Ramos (cell line): ENCODE measurements around the gene PRRX1.

Source experiments
- in situ Hi-C: fragments of 300-500 bp; cut with MboI; formaldehyde crosslinking; loops from one replicate; pipeline ENCODE4 v1.14.3; 2022; ENCODE audit warnings: low sequenced_read_pairs; ENCODE audit not compliant: unreplicated experiment

PRRX1 gene

DNA sequence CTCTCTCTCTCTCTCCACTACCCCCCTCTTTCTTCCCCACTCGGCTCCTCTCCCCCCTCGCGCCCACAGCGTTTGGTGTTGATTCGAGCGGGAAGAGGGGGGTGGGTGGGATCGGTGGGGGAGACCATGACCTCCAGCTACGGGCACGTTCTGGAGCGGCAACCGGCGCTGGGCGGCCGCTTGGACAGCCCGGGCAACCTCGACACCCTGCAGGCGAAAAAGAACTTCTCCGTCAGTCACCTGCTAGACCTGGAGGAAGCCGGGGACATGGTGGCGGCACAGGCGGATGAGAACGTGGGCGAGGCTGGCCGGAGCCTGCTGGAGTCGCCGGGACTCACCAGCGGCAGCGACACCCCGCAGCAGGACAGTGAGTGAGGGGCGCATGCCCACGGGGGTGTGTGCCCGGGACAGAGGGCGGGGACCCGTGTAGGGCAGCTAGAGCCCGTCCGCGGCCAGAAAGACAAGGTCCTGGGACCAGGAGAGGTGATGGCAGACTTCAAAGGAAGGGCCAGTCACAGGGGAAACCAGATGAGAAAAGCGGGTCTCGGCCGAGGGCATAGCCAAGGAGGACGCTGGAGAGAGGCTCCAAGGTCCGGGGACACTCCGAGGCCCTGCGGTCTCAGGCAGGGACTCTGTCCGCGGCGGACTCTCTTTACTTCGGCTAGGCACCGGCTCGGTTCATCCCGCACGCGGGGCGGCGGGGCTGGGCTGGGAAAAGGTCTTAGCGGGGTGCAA lies at the start of gene PRRX1:
PRRX1 (plus strand) TSS at position 39 of the 735 bp plus-strand sequence; CDS start at position 127, 88 bp downstream.
- in situ Hi-C loops: no loop called here

DNA sequence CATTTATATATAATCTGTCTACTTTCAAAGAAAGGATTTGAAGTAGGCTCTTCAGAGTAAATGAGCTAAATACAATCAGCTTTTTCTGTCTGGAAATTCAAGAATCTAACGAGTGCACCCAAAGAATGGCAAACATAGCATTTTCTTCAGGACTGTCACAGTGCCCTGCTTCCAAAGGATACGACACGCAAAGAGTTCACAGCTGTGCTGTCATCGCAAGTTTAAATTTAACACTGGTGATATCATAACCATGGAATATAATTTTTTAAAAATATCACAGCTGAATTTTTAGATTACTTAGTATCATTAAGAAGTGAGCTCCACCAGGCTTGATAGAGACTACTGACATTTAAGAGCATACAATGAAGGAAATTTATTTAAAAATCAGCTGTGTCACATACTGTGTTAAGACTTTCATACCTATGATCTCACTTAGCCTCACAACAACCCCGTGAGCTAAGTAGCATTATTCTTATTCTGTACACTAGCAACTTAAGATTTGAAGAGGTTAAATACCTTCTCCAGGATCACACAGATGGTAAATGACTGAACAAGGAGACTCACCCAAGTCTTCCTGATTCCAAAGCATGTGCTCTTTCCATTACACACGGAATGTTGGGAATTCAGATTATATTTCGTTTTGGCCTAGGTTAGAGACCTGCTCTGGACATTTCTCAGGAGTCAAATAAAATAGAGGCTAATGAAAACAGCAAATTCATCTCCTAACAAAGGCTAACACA lies 46.2 kb upstream of the PRRX1 start:
- in situ Hi-C loops: no loop called here

DNA sequence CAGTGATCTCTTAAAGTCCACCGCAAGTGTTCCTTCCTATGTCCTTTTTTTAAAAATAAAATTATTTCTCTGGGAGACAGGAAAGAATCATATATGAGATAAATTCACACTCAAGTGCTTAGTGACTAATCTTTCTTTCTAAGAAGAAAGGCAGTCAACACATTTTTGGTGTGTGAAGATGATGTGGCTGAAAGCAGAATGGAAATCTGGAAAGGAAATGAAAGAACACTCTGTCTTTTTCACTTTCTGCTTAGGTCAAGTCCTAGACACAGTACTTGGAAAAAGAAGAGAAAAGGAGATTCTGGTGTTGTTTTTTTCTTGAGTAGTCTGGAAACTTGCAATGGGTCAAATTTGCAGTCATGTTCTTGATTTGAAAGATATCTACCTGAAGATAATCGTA lies 45.5 kb upstream of the PRRX1 start:
- in situ Hi-C loops: no loop called here

DNA sequence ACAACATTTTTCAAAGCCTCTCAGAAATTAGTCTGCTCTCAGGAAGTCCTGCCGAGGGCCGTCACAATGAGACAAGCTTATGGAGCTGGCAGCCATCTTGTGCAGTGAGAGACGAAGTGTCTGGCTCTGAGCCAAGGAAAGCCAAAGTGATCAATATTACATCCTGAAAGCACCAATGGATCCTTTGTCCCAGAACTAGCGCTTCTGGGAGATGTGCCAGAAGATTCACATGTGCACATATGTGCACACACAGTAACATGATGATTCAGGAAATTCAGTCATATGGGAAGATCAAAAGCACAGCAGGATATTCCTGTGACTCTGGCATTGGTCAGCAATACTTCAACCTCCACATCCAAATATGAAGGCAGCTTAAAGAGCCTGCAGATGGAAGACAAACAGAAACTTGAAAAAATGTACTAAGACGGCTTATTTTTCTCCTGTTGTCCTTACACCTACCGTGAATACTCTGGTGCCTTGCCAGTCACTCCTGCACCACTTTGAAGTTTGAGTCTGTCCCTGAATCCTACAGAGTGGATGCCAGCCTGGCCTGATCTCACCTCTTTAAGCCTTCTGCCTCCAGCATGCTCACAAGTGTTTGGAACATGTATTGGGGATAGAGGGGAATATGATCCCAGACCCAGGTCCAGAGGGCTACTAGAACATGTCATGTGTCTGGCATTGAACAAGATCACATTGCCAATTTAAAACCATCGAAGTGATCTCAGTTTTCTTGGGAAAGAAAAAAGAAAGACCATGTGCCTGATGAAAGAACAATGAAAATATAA lies 44.5 kb upstream of the PRRX1 start:
- in situ Hi-C loops: no loop called here

DNA sequence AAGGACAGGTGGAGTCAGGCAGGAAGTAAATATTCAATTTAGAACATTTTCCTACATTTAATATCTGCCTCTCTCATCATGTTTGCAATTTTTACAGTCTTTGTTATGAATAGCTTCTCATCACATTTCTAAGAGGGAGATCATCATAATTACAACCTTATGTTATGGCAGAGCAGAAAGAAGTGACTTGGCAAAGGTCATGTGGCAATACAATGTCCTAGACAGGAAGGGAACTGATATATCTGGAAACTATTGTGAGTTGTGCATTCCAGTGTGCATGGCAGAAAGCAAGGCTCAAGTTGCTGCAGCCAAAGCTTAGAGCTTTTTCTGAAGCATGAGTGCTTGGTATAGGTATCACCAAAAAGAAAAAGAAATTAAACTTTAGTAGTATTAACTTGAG lies 43.8 kb upstream of the PRRX1 start:
- in situ Hi-C loops: no loop called here

DNA sequence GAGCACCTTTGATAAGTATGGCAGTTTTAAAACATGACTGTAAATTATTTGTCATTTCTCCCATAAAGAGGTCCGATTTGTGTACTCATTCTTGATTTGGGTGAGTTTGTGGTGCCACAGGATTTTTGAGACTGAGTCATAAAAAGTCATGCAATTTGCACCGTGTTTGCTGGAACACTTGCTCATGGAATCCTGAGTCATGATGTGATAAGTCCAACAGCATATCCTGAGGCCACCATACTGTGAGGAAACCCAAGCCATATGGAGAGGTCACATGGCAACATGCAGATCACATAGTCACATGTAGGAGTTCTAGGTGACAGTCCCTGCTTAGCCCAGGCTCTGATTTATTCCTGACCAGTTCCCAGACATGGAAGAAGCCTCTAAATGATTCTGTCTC lies 40.8 kb upstream of the PRRX1 start:
- in situ Hi-C loops: no loop called here

DNA sequence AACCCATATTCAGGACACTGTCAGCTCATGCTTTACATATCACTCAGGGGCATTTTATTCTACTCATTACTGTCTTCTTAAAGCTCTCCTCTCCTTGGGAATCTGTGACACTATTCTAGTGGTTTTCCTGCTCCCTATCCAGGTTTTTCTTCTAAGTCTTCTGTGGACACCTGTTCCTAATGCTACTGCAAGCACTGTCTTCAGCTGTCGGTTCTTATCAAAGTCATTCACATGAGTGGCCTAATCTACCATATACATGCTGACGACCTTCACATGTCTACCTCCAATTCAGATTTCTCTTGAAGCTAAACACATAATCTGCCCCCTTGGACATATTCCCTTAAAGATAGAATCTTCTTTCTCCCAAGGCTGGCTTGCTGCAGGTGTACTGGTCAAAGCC lies 39.8 kb upstream of the PRRX1 start:
- in situ Hi-C loops: no loop called here

DNA sequence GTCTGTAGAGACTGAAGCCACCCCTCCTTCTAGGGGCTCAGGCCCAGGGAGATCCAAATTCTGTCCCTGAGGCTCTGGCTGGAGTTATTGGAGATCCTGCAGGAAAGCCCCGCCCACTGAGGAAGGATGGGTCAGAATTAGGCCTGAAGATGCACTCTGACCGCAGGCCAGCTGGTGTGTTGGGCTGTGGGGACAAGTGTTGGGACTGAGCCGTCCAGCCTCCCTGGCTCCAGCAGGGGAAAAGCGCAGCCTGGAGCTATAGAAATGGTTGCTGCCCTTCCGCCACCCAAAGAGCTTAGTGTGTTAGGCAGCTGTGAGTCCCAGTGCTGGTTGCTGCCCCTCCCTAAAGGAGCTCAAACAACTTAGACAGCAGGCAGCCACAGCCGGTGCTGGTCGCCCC lies 33.0 kb upstream of the PRRX1 start:
- in situ Hi-C loops: no loop called here

DNA sequence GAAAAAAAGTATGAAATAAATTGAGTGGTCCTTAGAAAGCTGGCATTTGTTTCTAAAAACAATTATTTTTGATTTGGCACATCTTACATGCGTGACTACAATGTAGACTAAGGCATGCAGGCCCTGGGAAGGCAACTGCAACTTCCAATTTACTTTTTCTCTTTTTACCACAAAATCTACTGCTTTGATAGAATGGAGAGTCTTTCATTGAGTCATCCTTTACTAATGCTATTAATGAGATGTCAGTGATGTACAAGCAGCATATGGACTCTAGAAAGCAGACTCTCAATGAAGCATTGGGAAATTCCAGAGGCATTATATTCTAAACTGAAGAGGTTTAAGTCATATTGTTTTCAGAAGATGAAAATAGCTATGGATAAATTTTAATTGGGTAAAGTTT lies 29.6 kb upstream of the PRRX1 start:
- in situ Hi-C loops: no loop called here

DNA sequence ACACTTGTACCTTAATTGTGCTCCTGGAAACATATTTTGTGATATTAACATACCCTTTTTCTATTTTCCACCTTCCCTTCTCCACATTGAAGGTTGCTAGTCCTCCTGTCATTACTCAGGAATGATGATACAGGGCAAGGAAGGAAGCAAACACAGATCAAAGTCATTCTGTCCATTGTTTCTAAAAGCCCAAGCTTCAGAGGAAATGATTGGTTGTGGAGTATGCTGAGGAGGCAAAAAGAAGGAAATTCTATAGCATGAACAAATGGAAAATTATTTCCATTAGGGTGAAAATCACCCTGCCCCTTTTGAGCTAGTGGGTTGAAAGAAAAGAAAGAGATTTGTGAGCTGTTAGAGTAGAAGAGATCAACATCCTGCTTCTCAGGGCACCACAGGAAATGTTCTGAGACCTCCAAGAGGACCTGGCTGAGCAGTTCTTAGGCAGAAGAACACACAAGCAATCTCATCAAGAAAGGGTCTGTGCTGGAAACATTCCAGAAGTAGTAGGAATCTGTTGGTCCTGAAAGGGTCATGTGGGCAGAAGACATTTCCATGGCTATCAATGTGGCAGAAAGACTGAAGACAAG lies 29.0 kb upstream of the PRRX1 start:
- in situ Hi-C loops: no loop called here

DNA sequence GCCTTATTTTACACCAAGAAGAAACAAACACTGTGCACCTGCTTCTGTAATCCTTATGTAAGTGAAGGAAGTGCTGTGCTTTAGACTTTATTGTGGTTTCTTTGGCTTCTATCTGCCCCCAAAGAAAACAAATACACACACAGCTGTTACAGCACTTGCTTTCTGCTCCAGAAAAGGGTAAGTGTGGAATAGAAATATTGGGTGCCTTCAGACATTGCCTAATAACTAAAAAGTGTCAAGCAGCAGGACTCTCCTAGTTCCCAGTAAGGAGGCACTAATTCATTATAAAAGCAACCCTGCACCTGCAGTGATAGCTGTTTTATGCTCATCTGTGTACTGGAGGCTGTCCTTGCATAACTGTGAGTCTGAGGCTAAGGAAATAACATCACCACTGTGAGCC lies 23.4 kb upstream of the PRRX1 start:
- in situ Hi-C loops: no loop called here

DNA sequence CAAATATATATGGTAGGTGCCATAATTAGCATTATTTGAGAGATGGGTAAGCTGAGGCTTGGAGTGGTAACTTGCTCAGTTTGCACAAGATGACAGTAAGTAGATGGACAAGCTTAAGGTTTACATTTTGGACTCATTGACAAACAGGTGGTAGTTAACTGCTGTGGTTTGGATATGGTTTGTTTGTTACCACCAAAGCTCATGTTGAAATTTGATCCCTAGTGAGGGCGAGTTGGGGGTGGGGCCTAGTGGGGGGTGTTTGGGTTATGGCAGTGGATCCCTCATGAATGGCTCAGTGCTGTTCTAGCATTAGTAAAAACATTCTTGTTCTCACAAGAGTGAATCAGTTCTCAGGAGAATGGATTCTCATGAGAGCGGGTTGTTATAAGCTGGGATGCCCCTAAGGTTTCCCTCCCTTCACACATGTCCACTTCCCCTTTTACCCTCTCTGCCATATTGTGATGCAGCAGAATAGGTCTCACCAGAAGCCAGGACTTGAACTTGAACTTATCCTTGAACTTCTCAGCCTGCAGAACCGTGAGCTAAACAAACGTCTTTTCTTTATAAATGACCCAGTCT lies 6.6 kb upstream of the PRRX1 start:
- in situ Hi-C loops: no loop called here

DNA sequence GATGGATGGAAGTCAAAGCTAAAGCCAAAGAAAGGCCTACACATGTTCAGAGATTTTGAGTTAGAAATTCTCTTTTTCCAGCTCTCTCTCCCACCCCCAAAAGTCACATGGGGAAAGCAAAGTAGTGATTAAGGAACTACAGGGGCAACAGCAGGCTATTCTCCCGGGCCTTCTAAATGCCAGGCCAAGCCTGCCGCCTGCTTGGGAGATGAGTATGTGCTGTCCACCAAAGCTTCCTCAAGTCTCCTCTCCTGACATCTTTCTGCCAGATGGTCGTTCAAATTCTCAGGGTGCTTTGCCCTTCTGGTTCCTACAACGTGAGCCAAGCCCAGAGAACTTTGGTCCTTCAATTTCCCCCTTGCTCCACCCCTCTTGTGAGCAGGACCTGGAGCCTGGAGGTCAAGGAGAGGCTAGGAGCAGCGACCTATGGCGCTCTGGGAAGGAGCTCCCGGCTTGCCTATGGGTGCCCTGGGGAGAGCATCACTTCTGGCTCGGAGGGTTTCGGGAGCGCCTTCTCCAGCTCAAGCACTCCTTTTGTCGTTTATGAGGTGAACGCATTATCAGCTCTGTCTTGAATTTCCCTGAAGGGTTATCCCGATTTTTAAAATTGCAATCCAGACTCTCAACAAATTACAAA lies 4.4 kb upstream of the PRRX1 start:
- in situ Hi-C loops: no loop called here

DNA sequence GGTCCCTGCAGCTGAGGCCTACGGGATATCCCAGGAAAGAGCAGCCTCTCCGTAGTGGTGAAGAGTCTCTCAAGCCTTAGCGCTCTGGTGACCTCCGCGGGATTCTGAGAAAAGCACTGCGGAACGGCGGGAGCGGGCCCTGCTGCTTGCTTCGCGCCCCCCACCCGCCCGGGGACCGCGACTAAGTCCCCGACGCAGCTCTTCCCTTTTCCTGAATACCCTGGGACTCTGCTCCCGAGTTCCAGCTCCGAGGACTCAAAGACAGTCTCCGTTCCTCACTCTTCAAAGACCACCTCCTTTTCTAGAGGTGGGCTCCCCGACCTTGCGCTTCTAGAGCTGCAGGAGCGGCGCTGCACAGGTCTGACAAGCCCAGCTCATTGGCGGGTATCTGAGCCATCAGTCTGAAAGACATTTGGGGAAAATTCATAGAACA lies 3.6 kb upstream of the PRRX1 start:
- in situ Hi-C loops: no loop called here

DNA sequence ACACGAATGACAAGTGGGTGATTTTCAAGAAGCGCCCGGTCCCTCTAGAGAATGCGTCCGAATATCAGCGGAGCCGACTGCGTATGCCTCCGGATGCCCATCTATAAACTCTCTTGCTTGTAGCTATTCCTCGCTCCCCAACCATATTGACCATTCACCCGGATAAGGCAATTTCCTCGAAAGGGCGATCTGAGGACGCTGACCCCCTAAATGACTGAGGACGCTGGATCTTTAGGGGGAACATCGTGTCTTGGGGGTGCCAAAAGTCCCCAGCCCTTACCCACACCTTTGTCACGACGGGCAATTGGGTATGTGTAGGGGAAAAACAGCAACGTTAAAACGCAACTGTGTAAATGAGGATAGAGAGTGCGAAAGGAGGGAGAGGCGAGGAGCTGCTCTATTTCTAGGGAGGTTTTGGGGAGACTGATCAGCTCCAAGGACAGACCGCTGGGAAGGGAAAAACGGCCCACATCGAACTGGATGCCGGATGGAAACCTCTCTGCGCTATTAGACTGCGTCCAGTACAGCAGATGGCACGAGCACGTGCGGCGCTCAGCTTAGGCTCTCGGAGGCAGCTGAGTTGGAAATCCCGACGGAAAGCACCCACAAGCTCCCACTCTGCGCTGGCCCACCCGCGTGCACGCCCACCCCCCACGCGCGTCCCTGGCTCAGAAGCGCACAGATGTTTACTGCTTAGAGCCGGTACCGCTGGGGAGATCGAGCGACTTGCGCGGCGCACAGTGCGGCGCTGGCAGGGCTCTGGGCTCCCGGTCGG lies 2.9 kb upstream of the PRRX1 start:
- in situ Hi-C loops: no loop called here

DNA sequence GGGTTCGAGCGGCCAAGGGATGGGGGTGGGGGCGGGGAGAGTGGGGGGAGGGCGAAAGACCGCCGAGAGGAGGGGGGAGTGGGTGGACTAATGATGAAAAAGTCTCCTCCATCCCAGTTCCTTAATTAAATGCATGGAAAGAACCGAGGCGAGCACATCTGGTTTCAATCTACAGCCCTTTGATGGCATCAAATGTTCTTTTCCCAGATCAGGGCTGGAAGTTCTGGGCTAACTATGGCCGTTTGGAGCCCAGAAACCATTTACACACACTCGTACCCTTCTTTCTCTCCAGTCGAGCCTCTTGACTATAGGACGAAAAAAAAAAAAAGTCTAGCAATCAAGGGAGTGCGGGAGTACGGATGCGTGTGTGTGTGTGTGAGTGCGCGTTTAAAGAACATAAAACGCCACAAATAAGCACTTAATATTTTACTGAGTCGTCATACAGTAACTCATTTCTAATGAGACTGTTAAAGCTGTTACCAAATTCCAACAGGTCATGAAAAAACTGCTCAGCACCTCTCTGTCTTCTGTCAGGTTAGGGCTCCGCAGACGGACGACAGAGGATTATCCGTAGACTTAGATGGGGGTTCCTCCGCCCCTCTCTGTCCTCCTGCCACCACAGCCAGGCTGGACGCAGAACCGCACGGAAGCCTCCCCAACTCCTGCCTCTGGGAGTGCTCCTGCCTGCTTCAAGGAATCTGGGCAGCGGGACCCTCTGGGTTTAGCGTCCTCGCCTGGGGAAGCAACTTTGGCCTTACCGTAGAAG lies 2.1 kb upstream of the PRRX1 start:
- in situ Hi-C loops: no loop called here

DNA sequence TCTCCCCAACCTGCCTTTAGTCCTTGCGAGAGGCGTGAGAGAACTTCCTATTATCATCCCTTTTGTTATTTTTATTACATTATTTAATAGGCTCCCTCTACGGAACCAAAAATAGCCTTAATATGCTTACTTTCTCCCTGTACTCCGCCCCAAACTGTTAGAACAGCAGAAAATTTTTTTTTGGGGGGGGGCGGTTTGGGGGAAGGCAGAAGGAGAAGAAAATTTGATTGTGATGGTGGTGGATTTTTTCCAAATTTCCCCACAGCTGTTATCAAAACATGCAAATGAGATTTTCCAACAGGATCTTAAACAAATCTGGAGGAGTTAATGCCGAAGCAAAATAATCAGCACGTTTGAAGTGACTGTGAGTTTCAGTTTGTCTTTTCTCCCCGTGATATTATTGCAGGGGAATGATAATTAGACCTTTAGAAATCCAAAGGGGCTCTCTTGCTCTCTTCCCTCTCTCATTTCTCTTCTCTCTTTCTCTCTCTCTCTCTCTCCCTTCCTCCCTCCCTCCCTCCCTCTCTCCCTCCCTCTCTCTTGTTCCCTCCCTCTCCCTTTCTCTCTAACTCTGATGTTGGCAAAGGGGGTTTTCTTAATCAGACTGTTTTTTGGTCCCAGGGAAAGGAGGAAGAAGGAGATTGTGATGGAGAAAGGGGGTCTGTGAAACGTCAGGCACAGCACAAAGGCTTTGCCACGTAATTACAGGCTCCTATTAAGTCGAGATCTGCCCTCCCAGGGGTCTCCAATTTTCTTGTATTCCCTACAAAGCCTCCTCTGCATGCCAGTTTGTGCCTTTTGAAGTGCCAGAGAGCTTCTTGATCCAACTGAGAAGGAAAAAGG lies 1.1 kb upstream of the PRRX1 start:
- in situ Hi-C loops: no loop called here
